Keratinocyte (primary cell): ENCODE results near the gene MIER2. TPM values are rescaled to one million over a fixed set of nuclear protein-coding genes. Genes with fewer than 3 reads are reported as not detected.

Experiments
- DNase-seq: peaks from one replicate; pipeline ENCODE4 v3.0.0-alpha.2; 2011; ENCODE audit warnings: low read depth, missing footprints, low spot score
- FAIRE-seq: peaks from 2 replicates; lab custom pipeline; 2011; peaks lifted over from hg19 to GRCh38; lab: Jason Lieb, UNC
- H2AFZ ChIP-seq: 2 replicates; pipeline ENCODE4 v1.6.0; 2012; ENCODE audit warnings: low read length, control low read depth, inconsistent platforms; ENCODE audit not compliant: control insufficient read depth
- H3K27ac ChIP-seq: 2 replicates; pipeline ENCODE4 v1.5.1; 2011; ENCODE audit warnings: low read length; ENCODE audit not compliant: control insufficient read depth, insufficient read depth
- H3K27me3 ChIP-seq: 3 replicates; pipeline ENCODE4 v1.6.0; 2011; ENCODE audit warnings: low read length; ENCODE audit not compliant: control insufficient read depth, insufficient read depth; ENCODE audit errors: extremely low read depth
- H3K36me3 ChIP-seq, 2 experiments: 2 replicates in 1 of 2; 3 replicates in 1 of 2; pipeline ENCODE4 v1.5.1; 2011; ENCODE audit warnings: low read length in 2 of 2, mild to moderate bottlenecking in 1 of 2; ENCODE audit not compliant: control insufficient read depth in 2 of 2, insufficient read depth in 2 of 2; ENCODE audit errors: extremely low read depth in 1 of 2
- H3K4me1 ChIP-seq: 3 replicates; pipeline ENCODE4 v1.5.1; 2011; ENCODE audit warnings: low read length; ENCODE audit not compliant: control insufficient read depth, insufficient read depth; ENCODE audit errors: extremely low read depth
- H3K4me2 ChIP-seq: 3 replicates; pipeline ENCODE4 v1.6.0; 2011; ENCODE audit warnings: low read depth, low read length; ENCODE audit not compliant: control insufficient read depth, insufficient read depth; ENCODE audit errors: extremely low read depth
- H3K4me3 ChIP-seq, 3 experiments: fragments of 200-600 bp in 1 of 3; sonication (generic) in 1 of 3; 2 replicates in 2 of 3; 3 replicates in 1 of 3; pipeline ENCODE4 v1.5.1; 2011 to 2016; ENCODE audit warnings: low read length in 3 of 3, mild to moderate bottlenecking in 3 of 3, control low read depth in 2 of 3, inconsistent platforms in 1 of 3, low read depth in 1 of 3, mixed read lengths in 1 of 3, mixed run types in 1 of 3, moderate library complexity in 1 of 3; ENCODE audit not compliant: control insufficient read depth in 2 of 3, insufficient read depth in 2 of 3; ENCODE audit errors: extremely low read depth in 1 of 3
- H3K79me2 ChIP-seq: 2 replicates; pipeline ENCODE4 v1.6.0; 2012; ENCODE audit warnings: low read length; ENCODE audit not compliant: control insufficient read depth, insufficient read depth
- H3K9ac ChIP-seq: 3 replicates; pipeline ENCODE4 v1.6.0; 2011; ENCODE audit warnings: low read length; ENCODE audit not compliant: control insufficient read depth, insufficient read depth; ENCODE audit errors: extremely low read depth
- H3K9me1 ChIP-seq: 3 replicates; pipeline ENCODE4 v1.6.0; 2011; ENCODE audit warnings: low read length; ENCODE audit not compliant: control insufficient read depth, insufficient read depth; ENCODE audit errors: extremely low read depth
- H3K9me3 ChIP-seq: 2 replicates; pipeline ENCODE4 v1.5.1; 2012; ENCODE audit warnings: low read depth, low read length; ENCODE audit not compliant: control insufficient read depth
- H4K20me1 ChIP-seq: 3 replicates; pipeline ENCODE4 v1.6.0; 2011; ENCODE audit warnings: low read length; ENCODE audit not compliant: control insufficient read depth, insufficient read depth; ENCODE audit errors: extremely low read depth
- CTCF ChIP-seq, 3 experiments: IDR thresholded peaks in 1 of 3; conservative IDR thresholded peaks in 1 of 3; optimal IDR thresholded peaks in 1 of 3; 2 replicates in 2 of 3; 3 replicates in 1 of 3; pipeline versions ENCODE3 to v1.5.1; 2011; ENCODE audit warnings: low read length in 3 of 3, mild to moderate bottlenecking in 3 of 3, moderate library complexity in 2 of 3, control low read depth in 1 of 3, inconsistent platforms in 1 of 3; ENCODE audit not compliant: insufficient read depth in 2 of 3; ENCODE audit errors: extremely low read depth in 1 of 3
- EZH2 ChIP-seq: IDR thresholded peaks from one replicate; pipeline ENCODE4 v1.6.1; 2012; ENCODE audit warnings: inconsistent platforms, mild to moderate bottlenecking, low read length, moderate library complexity
- dilution Hi-C: fragments of 300-500 bp; cut with MboI; formaldehyde crosslinking; loops from one replicate; pipeline ENCODE4 v1.7.0; 2020; ENCODE audit warnings: low sequenced_read_pairs; ENCODE audit not compliant: extremely low pct_ligation_motif_present
- polyA plus RNA-seq, 5 experiments: library from polyadenylated mRNA; depleted of rRNA in 3 of 5; stranded (reverse) in 3 of 5; stranded (forward) in 1 of 5; unstranded in 1 of 5; fragments of >200 nt; gene quantifications; 1 replicate in 1 of 5; 2 replicates in 3 of 5; 3 replicates in 1 of 5; pipeline versions ENCODE4 v1.2.1 to v1.2.3, GENCODE V29; 2011 to 2012; ENCODE audit warnings: missing spikeins in 2 of 5, low read depth in 1 of 5, low replicate concordance in 1 of 5

MIER2 gene
- polyA plus RNA-seq, 1 donor (not counting 4 experiments of a cell fraction or from before 2014, with no cell fraction given): 16.3 TPM

GRCh38 chr19:283395-283794, 61.2 kb downstream of the MIER2 start:
- TF ChIP-seq EZH2 (no peak), CTCF (optimal IDR thresholded peaks at IDR 0.05 in 1 of 3, IDR thresholded peaks at IDR 0.05 in 1 of 3, conservative IDR thresholded peaks at IDR 0.05 in 1 of 3; ENCODE audit: extremely low read depth in 1 of 3, insufficient read depth in 2 of 3, low read length in 3 of 3) (no peak)
- no peaks in the 10 kb centered on the region for H3K9me1 ChIP-seq
- no peaks in the 10 kb centered on the region for H3K27me3 ChIP-seq
- no peak overlapping the region for H3K9ac ChIP-seq
- FAIRE-seq: no peak
- no peaks in the 10 kb centered on the region for H3K4me1 ChIP-seq
- peaks cover 0 to 2% of the 10 kb centered on the region in 2 experiments for H3K36me3 ChIP-seq
- no peak overlapping the region for H3K4me3 ChIP-seq
- H4K20me1 ChIP-seq: no peaks in the 10 kb centered on the region
- dilution Hi-C loops: no loop called here
- H2AFZ ChIP-seq: no peak overlapping the region
- DNase-seq: no peak
- H3K79me2 ChIP-seq: no peaks in the 10 kb centered on the region
- no peak overlapping the region for H3K4me2 ChIP-seq
- no peak overlapping the region for H3K27ac ChIP-seq
- H3K9me3 ChIP-seq: no peaks in the 10 kb centered on the region

- no peak for TF ChIP-seq EZH2
- no peak for TF ChIP-seq CTCF (optimal IDR thresholded peaks at IDR 0.05 in 1 of 3, IDR thresholded peaks at IDR 0.05 in 1 of 3, conservative IDR thresholded peaks at IDR 0.05 in 1 of 3; ENCODE audit: extremely low read depth in 1 of 3, insufficient read depth in 2 of 3, low read length in 3 of 3)
Measured at GRCh38 chr19:282501-282900, 62.1 kb downstream of the MIER2 start.

More at GRCh38 chr19:282501-282900, 62.1 kb downstream of the MIER2 start:
- Histone ChIP-seq H3K9me3 (no peaks in the 10 kb centered on the region), H3K9me1 (no peaks in the 10 kb centered on the region), H3K27ac (no peak overlapping the region), H4K20me1 (no peaks in the 10 kb centered on the region), H3K36me3 (peaks cover 0 to 2% of the 10 kb centered on the region in 2 experiments), H3K4me3 (no peak overlapping the region), H3K4me1 (no peaks in the 10 kb centered on the region), H2AFZ (no peak overlapping the region), H3K9ac (no peak overlapping the region), H3K79me2 (no peaks in the 10 kb centered on the region), H3K27me3 (no peaks in the 10 kb centered on the region), H3K4me2 (no peak overlapping the region)
- DNase-seq: no peak
- dilution Hi-C loops: no loop called here
- no peak for FAIRE-seq
